ENCODE measurements around the gene IGSF21.

IGSF21 gene

GRCh38 chr1:18344755-18345154 lies 237.2 kb downstream of the IGSF21 start:
- H3K9me3 ChIP-seq (ENCODE audit: insufficient read depth, low read length), result no peaks in the 10 kb centered on the region
- no peak overlapping the region for H3K27ac ChIP-seq (ENCODE audit: low read length)

GRCh38 chr1:18347559-18347958 lies 240.0 kb downstream of the IGSF21 start:
- Histone ChIP-seq H3K9me3 (ENCODE audit: insufficient read depth, low read length) (no peaks in the 10 kb centered on the region), H3K9ac (ENCODE audit: low read length) (no peak overlapping the region), H3K27me3 (ENCODE audit: low read depth, low read length) (no peaks in the 10 kb centered on the region), H4K20me1 (ENCODE audit: insufficient read depth, low read length) (no peaks in the 10 kb centered on the region), H2AFZ (ENCODE audit: low read depth, low read length) (no peak overlapping the region), H3K27ac (ENCODE audit: low read length) (no peak overlapping the region), H3K4me1 (ENCODE audit: low read length) (no peaks in the 10 kb centered on the region), H3K79me2 (ENCODE audit: low read length) (no peaks in the 10 kb centered on the region), H3K4me3 (ENCODE audit: low read length) (no peak overlapping the region), H3K4me2 (ENCODE audit: low read length) (no peak overlapping the region), H3K36me3 (replicated peaks; ENCODE audit: low read depth, low read length) (no peaks in the 10 kb centered on the region)
- TF ChIP-seq CTCF (IDR thresholded peaks at IDR 0.05; ENCODE audit: low read depth, low read length) (no peak), EZH2phosphoT487 (IDR thresholded peaks at IDR 0.05; ENCODE audit: low read depth) (no peak)

More at GRCh38 chr1:18344755-18345154, 237.2 kb downstream of the IGSF21 start:
- Histone ChIP-seq H3K36me3 (replicated peaks; ENCODE audit: low read depth, low read length) (no peaks in the 10 kb centered on the region), H2AFZ (ENCODE audit: low read depth, low read length) (no peak overlapping the region), H3K79me2 (ENCODE audit: low read length) (no peaks in the 10 kb centered on the region), H3K9ac (ENCODE audit: low read length) (no peak overlapping the region), H4K20me1 (ENCODE audit: insufficient read depth, low read length) (no peaks in the 10 kb centered on the region), H3K27me3 (ENCODE audit: low read depth, low read length) (no peaks in the 10 kb centered on the region), H3K4me1 (ENCODE audit: low read length) (no peaks in the 10 kb centered on the region), H3K4me3 (ENCODE audit: low read length) (no peak overlapping the region), H3K4me2 (ENCODE audit: low read length) (no peak overlapping the region)
- no peak for TF ChIP-seq CTCF (IDR thresholded peaks at IDR 0.05; ENCODE audit: low read depth, low read length)

- no peak overlapping the region for H3K4me3 ChIP-seq (ENCODE audit: low read length)
- H3K4me2 ChIP-seq (ENCODE audit: low read length), result no peak overlapping the region
- H3K9ac ChIP-seq (ENCODE audit: low read length), result no peak overlapping the region
- H3K79me2 ChIP-seq (ENCODE audit: low read length), result no peaks in the 10 kb centered on the region
- H3K27ac ChIP-seq (ENCODE audit: low read length), result no peak overlapping the region
- H3K4me1 ChIP-seq (ENCODE audit: low read length), result no peaks in the 10 kb centered on the region
- no peaks in the 10 kb centered on the region for H3K36me3 ChIP-seq (replicated peaks; ENCODE audit: low read depth, low read length)
- no peaks in the 10 kb centered on the region for H4K20me1 ChIP-seq (ENCODE audit: insufficient read depth, low read length)
- no peaks in the 10 kb centered on the region for H3K9me3 ChIP-seq (ENCODE audit: insufficient read depth, low read length)
- no peaks in the 10 kb centered on the region for H3K27me3 ChIP-seq (ENCODE audit: low read depth, low read length)
- no peak overlapping the region for H2AFZ ChIP-seq (ENCODE audit: low read depth, low read length)
- TF ChIP-seq EZH2phosphoT487 (IDR thresholded peaks at IDR 0.05; ENCODE audit: low read depth) (no peak), CTCF (IDR thresholded peaks at IDR 0.05; ENCODE audit: low read depth, low read length) (no peak)
Observed at GRCh38 chr1:18348354-18348753, 240.8 kb downstream of the IGSF21 start.

- Histone ChIP-seq H3K27ac (ENCODE audit: low read length) (no peak overlapping the region), H4K20me1 (ENCODE audit: insufficient read depth, low read length) (no peaks in the 10 kb centered on the region), H3K27me3 (ENCODE audit: low read depth, low read length) (no peaks in the 10 kb centered on the region), H3K4me1 (ENCODE audit: low read length) (no peaks in the 10 kb centered on the region), H3K4me3 (ENCODE audit: low read length) (no peak overlapping the region), H3K79me2 (ENCODE audit: low read length) (no peaks in the 10 kb centered on the region), H3K4me2 (ENCODE audit: low read length) (no peak overlapping the region), H3K9ac (ENCODE audit: low read length) (no peak overlapping the region), H3K9me3 (ENCODE audit: insufficient read depth, low read length) (no peaks in the 10 kb centered on the region), H3K36me3 (replicated peaks; ENCODE audit: low read depth, low read length) (no peaks in the 10 kb centered on the region), H2AFZ (ENCODE audit: low read depth, low read length) (no peak overlapping the region)
- TF ChIP-seq CTCF (IDR thresholded peaks at IDR 0.05; ENCODE audit: low read depth, low read length), result no peak
- TF ChIP-seq EZH2phosphoT487 (IDR thresholded peaks at IDR 0.05; ENCODE audit: low read depth), result no peak
Observed at GRCh38 chr1:18350747-18351146, 243.1 kb downstream of the IGSF21 start.

Measured in OCI-LY3 (cell line).